Measurements from ENCODE around the gene ERP29.
"Not testable (repeated sequence)": the region's sequence is repeated elsewhere in the genome, so short reads cannot be mapped to it uniquely, and the experiment has no call there.

ERP29 gene

GRCh38 chr12:112025808-112026375 is 12.7 kb downstream of the ERP29 start:
- no peak for DNase-seq (ENCODE audit: low read depth)
- no peak overlapping the region for H3K4me3 ChIP-seq (ENCODE audit: low read depth, low read length)

GRCh38 chr12:112029301-112029700 is 16.1 kb downstream of the ERP29 start:
- H3K4me3 ChIP-seq (ENCODE audit: low read depth, low read length), result no peak overlapping the region
- no peak for DNase-seq (ENCODE audit: low read depth)

DNA sequence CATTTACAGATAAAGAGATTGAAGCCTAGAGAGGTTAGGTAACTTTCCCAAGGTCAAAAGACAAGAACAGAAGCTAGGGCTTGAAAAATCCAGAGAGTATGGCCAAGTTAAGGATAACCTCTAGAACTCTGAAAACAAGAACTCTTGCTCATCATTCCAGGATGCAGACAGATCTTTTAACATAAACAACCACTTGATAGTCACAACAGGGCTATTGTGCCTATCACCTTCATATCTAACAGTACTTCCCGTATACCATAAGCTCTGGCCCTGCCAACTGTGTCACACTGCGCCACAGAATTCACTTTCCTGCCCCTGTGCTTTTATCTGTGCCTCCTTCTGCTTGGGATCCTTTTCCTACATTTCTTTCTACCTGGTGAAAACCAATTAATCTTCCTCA is 18.2 kb downstream of the ERP29 start:
- DNase-seq (ENCODE audit: low read depth), result no peak
- H3K4me3 ChIP-seq (ENCODE audit: low read depth, low read length), result no peak overlapping the region

DNA sequence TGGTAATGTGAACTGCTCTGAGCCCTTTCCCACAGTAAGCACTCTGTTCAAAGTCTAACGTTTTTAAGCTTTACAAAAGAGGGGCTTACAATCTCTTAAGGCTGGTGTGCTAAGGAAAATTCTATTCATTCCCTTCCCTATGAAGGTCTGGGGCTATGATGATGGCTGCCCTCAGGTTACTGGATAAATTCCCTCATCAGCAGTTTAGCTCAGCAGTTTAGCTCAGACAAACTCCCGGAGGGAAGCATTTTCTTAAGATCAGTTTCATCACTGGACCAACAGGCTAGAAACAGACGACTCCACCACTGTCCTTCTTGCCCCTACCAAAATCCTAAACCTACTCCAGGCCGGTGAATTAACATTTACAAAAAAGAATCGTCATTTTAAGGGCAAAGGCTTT is 19.1 kb downstream of the ERP29 start:
- H3K4me3 ChIP-seq (ENCODE audit: low read depth, low read length), result no peak overlapping the region
- DNase-seq (ENCODE audit: low read depth), result no peak

GRCh38 chr12:112035219-112035785 is 22.1 kb downstream of the ERP29 start:
- no peak for DNase-seq (ENCODE audit: low read depth)
- no peak overlapping the region for H3K4me3 ChIP-seq (ENCODE audit: low read depth, low read length)

GRCh38 chr12:112036614-112037013 is 23.4 kb downstream of the ERP29 start:
- not testable (repeated sequence) for DNase-seq (ENCODE audit: low read depth)

GRCh38 chr12:112046003-112046402 is 32.8 kb downstream of the ERP29 start:
- no peak overlapping the region for H3K4me3 ChIP-seq (ENCODE audit: low read depth, low read length)
- DNase-seq (ENCODE audit: low read depth), result no peak

More at GRCh38 chr12:112036614-112037013, 23.4 kb downstream of the ERP29 start:
- H3K4me3 ChIP-seq (ENCODE audit: low read depth, low read length), result not testable (repeated sequence)

- DNase-seq (ENCODE audit: low read depth), result no peak
- H3K4me3 ChIP-seq (ENCODE audit: low read depth, low read length), result no peak overlapping the region
Measured at GRCh38 chr12:112049351-112049750, 36.1 kb downstream of the ERP29 start.

DNA sequence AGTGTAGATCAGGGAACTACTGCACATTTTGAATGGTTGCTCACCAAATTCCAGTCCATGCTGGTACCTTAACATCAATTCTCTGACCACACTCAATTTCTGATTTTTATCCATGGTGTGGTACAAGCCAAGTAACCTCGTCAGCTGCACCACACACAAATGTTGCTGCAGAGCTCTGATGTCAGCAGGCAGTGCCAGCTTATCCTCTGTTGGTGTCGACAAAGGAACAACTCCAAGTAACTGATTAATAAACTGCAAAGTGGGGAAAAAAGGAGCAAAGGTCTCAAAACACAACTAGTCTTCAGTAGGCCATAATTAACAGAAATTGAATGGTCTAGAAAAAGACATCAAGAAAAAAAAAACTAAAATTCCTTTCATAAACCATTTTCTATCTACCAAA is 47.9 kb downstream of the ERP29 start:
- H3K4me3 ChIP-seq (ENCODE audit: low read depth, low read length), result no peak overlapping the region
- DNase-seq (ENCODE audit: low read depth), result no peak

DNA sequence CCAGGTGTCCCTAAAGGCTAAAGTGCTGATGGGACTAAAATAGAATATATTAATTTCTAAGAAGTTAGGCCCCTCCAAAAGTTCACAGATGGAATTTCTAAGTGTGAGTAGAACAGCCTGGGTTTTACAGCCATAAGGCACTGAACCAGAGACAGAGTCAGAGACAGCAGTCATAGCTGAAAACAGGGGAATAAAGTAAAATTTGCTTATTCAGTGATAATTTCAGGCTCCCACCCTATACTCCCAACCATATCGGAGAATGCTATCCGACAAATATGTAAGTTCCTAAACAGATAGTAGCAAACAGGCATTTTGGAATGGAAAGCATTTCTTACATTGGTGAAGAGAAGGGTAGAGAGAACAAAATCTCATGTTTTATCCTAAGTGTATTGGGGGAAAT is 50.0 kb downstream of the ERP29 start:
- no peak overlapping the region for H3K4me3 ChIP-seq (ENCODE audit: low read depth, low read length)
- DNase-seq (ENCODE audit: low read depth), result no peak

GRCh38 chr12:112066566-112066965 is 53.3 kb downstream of the ERP29 start:
- H3K4me3 ChIP-seq (ENCODE audit: low read depth, low read length), result no peak overlapping the region
- no peak for DNase-seq (ENCODE audit: low read depth)
